NK-92 (cell line): ENCODE results near the gene NPAS3.

ENCODE experiments used
- DNase-seq: peaks from one replicate; lab custom pipeline; 2025; ENCODE audit not compliant: unreplicated experiment; lab: John Stamatoyannopoulos, UW

Gene NPAS3

GRCh38 chr14:33009673-33010072 is 71.0 kb downstream of the NPAS3 start:
- DNase-seq, result no peak

- DNase-seq, result no peak
Measured at GRCh38 chr14:33010495-33010894, 71.8 kb downstream of the NPAS3 start.

- DNase-seq, result no peak
Measured at GRCh38 chr14:33014710-33015109, 76.0 kb downstream of the NPAS3 start.

- DNase-seq, result no peak
Measured at GRCh38 chr14:33016613-33017012, 77.9 kb downstream of the NPAS3 start.

- no peak for DNase-seq
Measured at GRCh38 chr14:33017016-33017415, 78.3 kb downstream of the NPAS3 start.

GRCh38 chr14:33019346-33019745 is 80.7 kb downstream of the NPAS3 start:
- no peak for DNase-seq

GRCh38 chr14:33026850-33027430 is 88.3 kb downstream of the NPAS3 start:
- no peak for DNase-seq

GRCh38 chr14:33029511-33029910 is 90.8 kb downstream of the NPAS3 start:
- no peak for DNase-seq

GRCh38 chr14:33030386-33030785 is 91.7 kb downstream of the NPAS3 start:
- no peak for DNase-seq

GRCh38 chr14:33035416-33036194 is 96.9 kb downstream of the NPAS3 start:
- no peak for DNase-seq

- no peak for DNase-seq
Measured at GRCh38 chr14:33039311-33039710, 100.6 kb downstream of the NPAS3 start.

GRCh38 chr14:33040372-33041140 is 101.9 kb downstream of the NPAS3 start:
- no peak for DNase-seq

- DNase-seq, result no peak
Measured at GRCh38 chr14:33042591-33042990, 103.9 kb downstream of the NPAS3 start.

GRCh38 chr14:33045760-33046159 is 107.1 kb downstream of the NPAS3 start:
- DNase-seq, result no peak

- no peak for DNase-seq
Measured at GRCh38 chr14:33052943-33053342, 114.3 kb downstream of the NPAS3 start.

GRCh38 chr14:33056213-33056612 is 117.5 kb downstream of the NPAS3 start:
- no peak for DNase-seq

GRCh38 chr14:33057585-33057984 is 118.9 kb downstream of the NPAS3 start:
- DNase-seq, result no peak

- no peak for DNase-seq
Measured at GRCh38 chr14:33061667-33062325, 123.1 kb downstream of the NPAS3 start.

GRCh38 chr14:33062476-33062875 is 123.8 kb downstream of the NPAS3 start:
- DNase-seq, result no peak

- DNase-seq, result no peak
Measured at GRCh38 chr14:33062881-33063280, 124.2 kb downstream of the NPAS3 start.

- no peak for DNase-seq
Measured at GRCh38 chr14:33063521-33063920, 124.8 kb downstream of the NPAS3 start.
